Fibroblast of lung (primary cell): ENCODE results near the gene ADGRG3. TPM values are rescaled to one million over a fixed set of nuclear protein-coding genes. Genes with fewer than 3 reads are reported as not detected.

ENCODE experiments used
- DNase-seq, 2 donors: peaks; one replicate each; pipeline versions ENCODE4 v3.0.0 to v3.0.0-alpha.2; 2010; ENCODE audit warnings: low read depth in 2 of 2
- H2AFZ ChIP-seq: 2 replicates; pipeline ENCODE4 v1.5.1; 2012; ENCODE audit warnings: low read length, control low read depth, inconsistent platforms
- H3K27ac ChIP-seq: 2 replicates; pipeline ENCODE4 v1.5.1; 2011; ENCODE audit warnings: low read length, control low read depth; ENCODE audit not compliant: insufficient read depth
- H3K27me3 ChIP-seq: 2 replicates; pipeline ENCODE4 v1.5.1; 2011; ENCODE audit warnings: mild to moderate bottlenecking, low read length; ENCODE audit not compliant: control insufficient read depth, insufficient read depth
- H3K36me3 ChIP-seq: 2 replicates; pipeline ENCODE4 v1.5.1; 2011; ENCODE audit warnings: low read length; ENCODE audit not compliant: control insufficient read depth, insufficient read depth
- H3K4me1 ChIP-seq: 2 replicates; pipeline ENCODE4 v1.5.1; 2011; ENCODE audit warnings: low read length; ENCODE audit not compliant: control insufficient read depth, insufficient read depth; ENCODE audit errors: extremely low read depth
- H3K4me2 ChIP-seq: 2 replicates; pipeline ENCODE4 v1.5.1; 2011; ENCODE audit warnings: low read length, control low read depth; ENCODE audit not compliant: insufficient read depth; ENCODE audit errors: extremely low read depth
- H3K4me3 ChIP-seq, 4 experiments: fragments of 200-600 bp in 1 of 4; sonication (generic) in 1 of 4; replicated peaks in 1 of 4; 2 replicates each; pipeline ENCODE4 v1.5.1; 2011 to 2016; ENCODE audit warnings: low read length in 4 of 4, low read depth in 3 of 4, mild to moderate bottlenecking in 3 of 4, control low read depth in 2 of 4, inconsistent platforms in 1 of 4, mixed read lengths in 1 of 4; ENCODE audit not compliant: insufficient read depth in 1 of 4; ENCODE audit errors: control extremely low read depth in 1 of 4
- H3K79me2 ChIP-seq: 2 replicates; pipeline ENCODE4 v1.5.1; 2012; ENCODE audit warnings: mild to moderate bottlenecking, low read length, inconsistent platforms; ENCODE audit not compliant: control insufficient read depth, insufficient read depth
- H3K9ac ChIP-seq: 2 replicates; pipeline ENCODE4 v1.5.1; 2011; ENCODE audit warnings: mild to moderate bottlenecking, low read length, control low read depth; ENCODE audit not compliant: insufficient read depth
- H3K9me3 ChIP-seq: 2 replicates; pipeline ENCODE4 v1.5.1; 2012; ENCODE audit warnings: low read depth, low read length; ENCODE audit not compliant: control insufficient read depth, insufficient read depth
- H4K20me1 ChIP-seq: 2 replicates; pipeline ENCODE4 v1.5.1; 2011; ENCODE audit warnings: low read length; ENCODE audit not compliant: control insufficient read depth, insufficient read depth; ENCODE audit errors: extremely low read depth
- CTCF ChIP-seq, 2 donors: IDR thresholded peaks in 1 of 2; conservative IDR thresholded peaks in 1 of 2; 1 replicate in 1 of 2; 2 replicates in 1 of 2; pipeline ENCODE4 v1.5.1; 2011 to 2012; ENCODE audit warnings: low read length in 2 of 2, control low read depth in 1 of 2, inconsistent platforms in 1 of 2, low read depth in 1 of 2, mild to moderate bottlenecking in 1 of 2
- EZH2 ChIP-seq: IDR thresholded peaks from 2 replicates; pipeline ENCODE4 v1.5.1; 2012; ENCODE audit warnings: low read length, control low read depth, mild to moderate bottlenecking; ENCODE audit errors: missing control alignments
- polyA plus RNA-seq, 2 donors: library from polyadenylated mRNA; depleted of rRNA in 1 of 2; stranded (reverse) in 1 of 2; unstranded in 1 of 2; fragments of >200 nt; gene quantifications; 2 replicates each; pipeline ENCODE4 v1.2.1, GENCODE V29; 2011 to 2012; ENCODE audit warnings: missing spikeins in 1 of 2
- total RNA-seq: library from RNA; depleted of rRNA; stranded (reverse); fragments of >200 nt; gene quantifications from 2 replicates; pipeline ENCODE4 v1.2.1, GENCODE V29; 2014

The ADGRG3 gene
- total and polyA plus RNA-seq, 2 donors (not counting 1 experiment from before 2014, with no cell fraction given): not detected

GRCh38 chr16:57632568-57632967 lies 35.5 kb upstream of the ADGRG3 start:
- Histone ChIP-seq H3K79me2 (peaks cover 3% of the 10 kb centered on the region), H3K4me2 (no peak overlapping the region), H3K4me3 (no peak overlapping the region), H3K36me3 (no peaks in the 10 kb centered on the region), H4K20me1 (no peaks in the 10 kb centered on the region), H3K9me3 (no peaks in the 10 kb centered on the region), H3K9ac (no peak overlapping the region), H2AFZ (no peak overlapping the region), H3K4me1 (peaks cover 26% of the 10 kb centered on the region), H3K27me3 (no peaks in the 10 kb centered on the region), H3K27ac (no peak overlapping the region)
- peak in 1 of 2 donors; percentile 65 for DNase-seq
- TF ChIP-seq EZH2: no peak
- TF ChIP-seq CTCF (conservative IDR thresholded peaks at IDR 0.05 in 1 of 2, IDR thresholded peaks at IDR 0.05 in 1 of 2; ENCODE audit: low read depth in 1 of 2, low read length in 2 of 2): no peak

- TF ChIP-seq CTCF (conservative IDR thresholded peaks at IDR 0.05 in 1 of 2, IDR thresholded peaks at IDR 0.05 in 1 of 2; ENCODE audit: low read depth in 1 of 2, low read length in 2 of 2) (no peak), EZH2 (no peak)
- Histone ChIP-seq H3K9me3 (no peaks in the 10 kb centered on the region), H4K20me1 (no peaks in the 10 kb centered on the region), H3K4me2 (no peak overlapping the region), H3K36me3 (no peaks in the 10 kb centered on the region), H3K4me3 (no peak overlapping the region), H3K9ac (no peak overlapping the region), H3K4me1 (peaks cover 19% of the 10 kb centered on the region), H3K27me3 (no peaks in the 10 kb centered on the region), H3K27ac (peak overlapping the region; percentile 20), H3K79me2 (peaks cover 3% of the 10 kb centered on the region), H2AFZ (no peak overlapping the region)
- no peak for DNase-seq
Measured at GRCh38 chr16:57633383-57634064, 34.6 kb upstream of the ADGRG3 start.

- H3K4me2 ChIP-seq: no peak overlapping the region
Measured at GRCh38 chr16:57634171-57634570, 33.9 kb upstream of the ADGRG3 start.

More at GRCh38 chr16:57634171-57634570, 33.9 kb upstream of the ADGRG3 start:
- Histone ChIP-seq H3K27ac (no peak overlapping the region), H2AFZ (no peak overlapping the region), H3K4me1 (peaks cover 13% of the 10 kb centered on the region), H3K4me3 (no peak overlapping the region), H3K9me3 (no peaks in the 10 kb centered on the region), H3K79me2 (no peaks in the 10 kb centered on the region), H4K20me1 (no peaks in the 10 kb centered on the region), H3K27me3 (no peaks in the 10 kb centered on the region), H3K36me3 (no peaks in the 10 kb centered on the region), H3K9ac (no peak overlapping the region)
- DNase-seq: no peak
- TF ChIP-seq EZH2 (no peak), CTCF (conservative IDR thresholded peaks at IDR 0.05 in 1 of 2, IDR thresholded peaks at IDR 0.05 in 1 of 2; ENCODE audit: low read depth in 1 of 2, low read length in 2 of 2) (no peak)
